ENCODE measurements around the gene SLC6A4. TPM values are rescaled to one million over a fixed set of nuclear protein-coding genes. Genes with fewer than 3 reads are reported as not detected.

SLC6A4 gene
- 1 to 10 TPM in 1 of 4 donors, under 1 TPM in 3; 0.61 to 1.1 (median 0.80) TPM for polyA plus RNA-seq (ENCODE audit: insufficient read length in 4 of 4)

DNA sequence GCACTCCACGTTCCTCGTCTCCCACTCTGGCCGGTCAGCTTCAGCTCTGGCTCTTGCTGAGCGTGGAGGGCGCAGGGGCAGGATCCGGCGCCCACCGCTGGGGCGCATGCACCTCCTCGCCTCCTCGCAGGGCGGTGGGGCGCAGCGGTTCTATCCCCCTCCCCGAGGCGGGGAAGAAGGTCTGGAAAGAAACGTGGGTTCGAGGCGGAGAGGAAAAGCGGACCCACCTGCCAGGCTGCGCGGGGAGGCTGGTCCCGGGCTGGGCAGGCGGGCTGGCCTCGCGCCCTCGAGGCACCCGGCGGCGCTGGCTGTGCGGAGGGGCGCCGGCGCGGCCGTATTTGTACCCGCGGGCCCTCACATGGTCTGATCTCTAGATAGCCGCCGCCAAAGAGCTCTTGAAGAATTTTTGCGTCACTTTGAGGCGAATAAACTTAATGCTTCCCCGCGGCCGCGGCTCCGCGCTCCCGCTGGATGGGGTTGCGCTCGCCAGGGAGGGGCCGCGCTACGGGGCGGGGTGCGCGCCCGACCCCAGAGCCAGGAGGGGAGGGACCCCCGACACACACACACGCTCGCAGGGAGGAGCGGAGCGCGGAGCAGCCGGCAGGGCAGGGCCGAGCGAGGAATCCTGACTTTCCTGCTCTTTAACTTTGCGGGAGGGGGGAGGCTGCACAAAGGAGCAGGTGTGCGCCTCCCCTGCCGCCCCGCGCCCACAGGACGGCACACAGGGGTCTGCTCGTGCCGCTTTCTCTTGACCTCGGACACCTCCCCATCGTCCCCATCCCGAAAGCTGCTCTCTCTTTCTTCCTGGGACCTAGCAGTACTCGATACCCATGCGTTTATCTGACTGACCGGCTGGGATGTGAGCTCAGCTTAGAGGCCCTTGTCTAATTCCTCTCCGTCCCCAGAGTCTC is at the start of gene SLC6A4:
Gene SLC6A4 (minus strand): TSS at position 312 of the 911 bp plus-strand sequence. CDS start 13,739 bp downstream, outside the sequence.
- DNase-seq (ENCODE audit: low read depth in 4 of 4, low spot score in 3 of 4), result no peak

DNA sequence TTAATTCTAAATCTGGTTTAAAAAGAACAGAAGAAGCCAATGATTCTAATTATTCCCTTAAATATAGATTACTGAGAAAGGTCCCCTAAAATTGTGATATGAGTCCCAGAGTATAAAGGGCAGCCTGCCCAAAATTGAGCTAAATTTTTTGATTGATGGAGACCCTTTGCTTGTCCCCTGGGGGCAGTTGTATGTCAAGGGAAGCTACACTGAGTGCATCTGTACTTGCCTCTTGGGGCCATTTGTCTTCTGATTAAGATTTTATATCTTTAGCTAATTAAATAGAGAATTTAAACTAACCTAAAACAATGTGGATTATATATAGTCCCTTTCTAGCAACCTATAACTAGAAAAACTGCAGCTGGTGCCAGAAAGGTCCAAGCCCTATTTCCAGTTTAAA is 43.7 kb upstream of the SLC6A4 start:
- no peak for DNase-seq (ENCODE audit: low read depth in 4 of 4, low spot score in 3 of 4)

DNA sequence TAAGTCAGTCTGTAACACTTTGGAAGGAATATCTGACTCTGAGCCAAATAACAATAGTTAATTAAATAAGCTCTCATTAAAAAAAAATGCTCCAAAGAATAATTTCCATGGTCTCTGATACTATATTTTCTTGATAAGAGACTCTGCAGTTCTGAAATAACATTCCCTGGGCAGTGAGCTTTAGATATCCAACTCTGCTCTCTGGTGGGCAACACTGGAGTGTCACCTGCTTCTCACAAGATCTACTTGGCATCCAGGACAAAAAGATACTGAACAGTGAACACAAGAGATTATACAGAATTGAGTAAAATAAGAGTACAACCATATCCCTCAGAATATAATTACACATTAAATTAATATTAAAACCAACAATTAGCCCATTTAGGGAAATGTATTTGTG is 42.5 kb upstream of the SLC6A4 start:
- DNase-seq (ENCODE audit: low read depth in 4 of 4, low spot score in 3 of 4), result peak in 1 of 4 donors; percentile 23

DNA sequence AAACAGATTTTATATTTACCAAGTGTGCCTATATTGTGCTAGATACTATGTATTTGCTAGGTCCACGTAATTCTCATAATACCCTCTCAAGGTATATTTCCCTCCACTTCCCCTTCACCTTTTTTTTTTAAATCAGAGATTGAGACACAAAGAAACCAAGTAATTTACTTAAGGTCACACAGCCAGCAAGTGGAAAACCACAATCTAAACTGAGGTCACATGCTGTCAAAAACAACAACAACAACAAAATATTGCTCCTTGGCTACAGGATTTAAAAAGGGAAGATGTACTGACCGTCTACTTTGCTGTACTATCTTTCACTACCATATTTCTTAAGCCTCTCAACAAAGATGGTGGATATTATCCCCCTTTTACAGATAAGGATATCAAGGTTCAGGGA is 40.4 kb upstream of the SLC6A4 start:
- no peak for DNase-seq (ENCODE audit: low read depth in 4 of 4, low spot score in 3 of 4)

DNA sequence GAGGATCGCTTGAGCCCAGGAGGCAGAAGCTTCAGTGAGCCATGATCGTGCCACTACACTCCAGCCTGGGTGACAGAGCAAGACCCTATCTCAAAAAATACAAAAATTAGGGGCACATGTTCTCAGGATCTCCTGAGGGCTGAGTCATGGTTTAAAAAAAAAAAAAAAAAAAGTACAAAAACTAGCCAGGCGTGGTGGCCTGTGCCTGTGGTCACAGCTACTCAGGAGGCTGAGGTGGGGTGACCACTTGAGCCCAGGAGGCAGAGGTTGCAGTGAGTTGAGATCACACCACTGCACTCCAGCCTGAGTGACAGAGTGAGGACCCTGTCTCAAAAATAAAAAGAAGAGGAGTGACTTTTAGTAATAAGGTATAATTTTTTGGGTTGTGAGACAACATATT is 39.4 kb upstream of the SLC6A4 start:
- no peak for DNase-seq (ENCODE audit: low read depth in 4 of 4, low spot score in 3 of 4)

DNA sequence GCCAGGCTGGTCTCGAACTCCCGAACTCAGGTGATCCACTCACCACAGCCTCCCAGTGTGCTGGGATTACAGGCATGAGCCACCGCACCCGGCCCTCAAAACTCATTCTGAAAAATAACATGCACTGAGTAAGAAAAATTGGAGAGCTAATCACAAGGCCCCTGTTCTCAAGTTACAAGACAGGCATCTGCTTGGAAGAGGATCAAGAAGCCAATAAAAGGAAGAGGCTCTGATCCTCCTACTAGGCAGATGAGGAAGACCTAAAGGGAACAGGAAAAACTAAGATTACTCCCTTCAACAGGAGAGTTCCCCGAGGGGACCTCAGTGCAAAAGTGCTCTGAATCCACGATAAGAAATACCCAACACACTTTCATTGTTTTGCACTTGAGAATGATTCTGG is 37.9 kb upstream of the SLC6A4 start:
- no peak for DNase-seq (ENCODE audit: low read depth in 4 of 4, low spot score in 3 of 4)

DNA sequence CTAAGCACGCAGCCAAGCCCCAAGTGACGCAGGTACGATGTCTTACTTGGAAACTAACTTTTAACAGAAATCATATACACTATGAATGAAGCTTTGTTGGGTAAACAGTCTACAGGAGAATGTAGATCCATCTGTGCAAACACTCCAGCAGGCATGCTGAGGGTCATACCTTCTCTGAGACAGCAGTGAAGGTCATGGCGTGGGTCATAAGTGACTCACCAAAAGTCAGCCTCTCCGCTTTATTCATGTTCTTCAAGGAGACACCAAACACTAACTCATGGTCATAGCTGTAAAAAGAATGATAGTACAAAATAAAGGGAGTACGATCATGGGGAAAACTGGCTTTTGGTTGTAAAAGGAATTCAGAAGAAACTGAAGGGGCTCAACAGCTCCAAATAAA is 35.6 kb upstream of the SLC6A4 start:
- no peak for DNase-seq (ENCODE audit: low read depth in 4 of 4, low spot score in 3 of 4)

DNA sequence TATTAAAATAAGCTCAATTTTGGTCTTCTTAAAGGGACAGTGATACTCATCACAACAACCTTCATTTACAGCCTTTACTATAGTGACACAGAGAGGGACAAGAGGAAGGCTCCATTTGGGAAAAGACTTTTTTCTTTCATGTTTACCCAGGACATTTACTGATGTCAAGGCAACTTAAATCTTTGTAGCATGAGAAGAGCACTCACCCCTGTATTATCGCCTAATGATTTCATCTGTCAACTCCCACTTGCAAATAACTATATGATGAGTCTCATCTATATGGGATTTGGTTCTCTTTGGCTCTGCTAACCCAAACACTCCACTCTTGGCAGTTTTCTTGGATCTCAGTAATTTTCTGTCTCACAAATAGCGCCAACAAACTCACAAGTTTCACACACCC is 32.1 kb upstream of the SLC6A4 start:
- no peak for DNase-seq (ENCODE audit: low read depth in 4 of 4, low spot score in 3 of 4)

DNA sequence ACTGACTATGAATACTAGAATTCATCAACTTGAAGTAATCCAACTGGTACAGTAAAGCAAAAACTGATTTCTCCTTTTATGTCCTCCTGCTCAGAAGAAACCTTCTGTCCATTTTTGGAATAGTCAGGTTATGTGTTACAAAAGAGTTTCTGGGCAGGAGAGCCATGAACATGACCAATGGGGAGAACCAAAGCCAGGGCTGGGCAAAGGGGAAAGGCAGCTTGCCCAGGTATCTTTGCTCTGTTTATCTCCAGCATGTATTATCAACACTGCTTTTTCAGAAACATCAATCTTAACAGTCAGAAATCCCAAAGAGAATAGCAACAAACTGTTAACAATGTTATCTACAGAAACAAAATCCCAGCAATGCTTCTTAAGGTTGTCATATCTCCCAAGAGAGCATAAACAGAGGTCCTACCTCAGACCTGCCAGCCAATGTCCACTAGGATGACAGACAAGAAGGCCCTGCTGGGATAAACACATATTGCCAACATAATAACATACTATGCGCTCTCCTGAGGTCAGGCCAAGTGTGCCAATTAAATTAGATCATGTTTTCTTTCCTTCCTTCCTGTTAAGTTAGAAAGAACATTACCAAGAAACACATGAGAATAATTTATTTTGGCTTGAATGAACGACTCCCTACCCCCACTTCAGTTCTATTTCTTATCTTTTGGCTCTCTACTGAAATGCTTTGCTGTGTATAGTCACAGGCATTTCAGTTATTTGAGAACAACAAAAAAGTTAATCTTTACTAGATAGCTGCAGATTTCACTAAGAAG is 28.2 kb upstream of the SLC6A4 start:
- peak in 1 of 4 donors; percentile 5 for DNase-seq (ENCODE audit: low read depth in 4 of 4, low spot score in 3 of 4)

DNA sequence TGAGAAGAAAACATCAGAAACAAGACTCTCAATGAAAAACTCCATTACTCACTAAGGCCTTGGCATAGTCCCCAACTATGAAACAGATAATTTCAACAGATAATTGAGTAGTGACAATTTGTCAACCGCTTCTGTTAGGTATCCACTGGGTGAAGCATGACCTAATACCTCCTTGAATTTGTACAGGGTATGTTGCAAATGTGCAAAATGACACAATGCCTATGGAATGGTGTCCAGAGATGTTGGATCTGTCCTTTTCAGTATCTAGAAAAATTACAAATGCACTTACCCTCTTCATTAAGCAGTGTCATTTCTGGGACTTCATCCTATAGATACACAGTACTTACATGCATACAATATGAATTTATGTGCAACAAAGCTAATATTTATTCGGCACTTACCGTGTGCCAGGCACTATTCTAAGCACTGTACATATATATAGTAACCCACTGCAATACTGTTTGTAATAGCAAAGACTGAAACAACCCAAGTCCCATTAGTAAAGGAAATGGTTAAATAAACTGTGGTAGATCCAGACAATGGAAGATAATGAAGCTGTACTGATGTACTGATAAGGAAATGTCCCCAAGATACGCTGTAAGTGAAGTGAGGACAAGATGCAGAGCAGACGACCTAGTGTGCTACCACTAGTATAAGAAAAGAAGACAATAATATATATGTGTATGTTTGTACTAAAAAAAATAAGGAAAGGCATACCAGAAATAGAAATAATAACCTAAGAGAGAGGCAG is 21.4 kb upstream of the SLC6A4 start:
- no peak for DNase-seq (ENCODE audit: low read depth in 4 of 4, low spot score in 3 of 4)

DNA sequence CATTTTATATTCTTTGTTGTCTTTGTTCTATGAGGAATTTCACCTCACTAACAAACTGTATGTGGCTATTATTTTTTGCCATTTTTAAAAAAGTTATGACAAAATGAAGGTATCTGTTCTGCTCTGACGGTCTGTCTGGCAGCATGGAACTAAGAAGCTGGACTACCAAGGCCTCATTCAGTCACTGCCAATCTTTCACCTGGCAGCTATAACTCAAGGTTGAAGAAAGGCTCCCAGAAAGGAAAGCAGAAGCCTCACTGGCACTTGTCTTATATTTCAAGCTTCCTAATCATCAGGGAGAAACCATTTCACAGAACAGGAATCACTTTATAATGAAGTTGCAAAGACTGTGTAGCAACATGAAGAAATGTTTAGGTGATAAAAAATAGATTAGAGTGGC is 18.7 kb upstream of the SLC6A4 start:
- DNase-seq (ENCODE audit: low read depth in 4 of 4, low spot score in 3 of 4), result no peak

DNA sequence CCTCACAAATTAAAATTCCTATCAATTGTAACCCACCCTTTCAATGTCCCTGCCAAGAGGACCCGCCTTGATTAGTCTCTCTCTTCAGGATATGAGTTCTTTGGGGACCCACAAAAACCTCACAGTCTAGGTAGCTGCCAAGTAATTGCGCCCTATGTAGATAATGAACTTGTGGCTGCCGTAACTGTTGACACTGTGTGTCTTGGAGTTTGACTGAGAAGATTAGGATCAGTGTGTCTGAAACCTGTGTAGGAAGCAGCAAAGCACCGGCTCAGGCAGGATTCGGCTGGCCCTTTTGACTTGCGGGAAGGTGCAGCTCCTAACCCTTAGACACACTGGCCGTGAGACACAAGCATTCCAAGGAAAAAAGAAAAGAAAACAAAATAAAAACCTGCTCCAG is 17.8 kb upstream of the SLC6A4 start:
- DNase-seq (ENCODE audit: low read depth in 4 of 4, low spot score in 3 of 4), result no peak

DNA sequence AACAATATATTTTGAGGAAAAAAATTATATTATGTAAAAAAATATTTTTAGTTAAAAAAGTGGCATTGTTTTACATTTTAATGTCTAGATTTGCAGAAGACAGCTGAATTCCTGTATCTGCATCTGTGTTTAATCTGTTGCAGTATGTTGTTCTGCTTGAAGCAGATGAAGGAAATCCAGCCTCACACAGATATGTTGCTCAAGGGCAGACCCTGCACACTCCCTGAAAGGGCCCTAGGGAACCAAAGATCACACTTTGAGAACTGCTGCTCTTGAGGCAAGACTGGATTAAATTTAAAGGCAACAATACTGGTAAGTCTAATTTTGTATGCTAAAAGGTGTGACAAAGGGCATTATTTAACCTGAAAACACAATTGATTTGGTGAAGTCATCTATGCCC is 16.4 kb upstream of the SLC6A4 start:
- DNase-seq (ENCODE audit: low read depth in 4 of 4, low spot score in 3 of 4), result no peak

DNA sequence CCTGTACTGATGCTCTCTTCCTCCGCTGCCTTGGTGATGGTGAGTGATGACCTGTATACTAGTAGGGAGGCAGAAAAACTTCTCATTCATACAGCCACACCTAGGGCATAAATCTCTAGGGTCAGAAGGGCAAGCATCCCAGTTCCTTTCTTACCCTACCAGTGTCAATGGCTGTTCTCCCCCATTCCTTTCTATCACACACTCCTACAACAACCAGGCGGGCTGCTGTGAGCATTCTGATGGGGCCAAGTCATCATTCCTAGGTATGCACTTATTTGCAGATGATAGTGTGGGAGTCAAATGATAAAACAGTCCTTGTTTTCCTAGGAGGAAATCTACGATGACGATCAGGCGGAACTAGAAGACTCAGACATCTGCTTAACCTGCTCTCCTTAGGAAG is 14.0 kb upstream of the SLC6A4 start:
- DNase-seq (ENCODE audit: low read depth in 4 of 4, low spot score in 3 of 4), result no peak

DNA sequence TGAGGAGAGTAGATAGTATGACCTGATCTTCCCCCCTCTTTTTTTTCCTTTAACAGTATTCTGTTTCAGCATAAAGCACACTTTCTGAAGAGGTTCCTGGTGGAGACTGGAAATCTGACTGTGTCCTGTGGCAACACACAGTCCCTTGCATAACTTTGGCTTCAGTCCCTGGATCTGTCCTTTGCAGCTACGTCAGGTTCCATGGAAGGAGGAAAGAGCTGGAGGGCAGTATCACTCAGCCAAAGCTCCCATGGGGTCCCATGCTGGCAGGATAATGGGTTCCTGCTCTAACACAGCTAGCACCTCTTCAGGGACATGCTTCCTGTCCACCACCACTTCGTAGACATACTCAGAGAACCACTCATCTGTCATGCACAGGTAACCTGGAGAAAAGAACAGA is 13.3 kb upstream of the SLC6A4 start:
- no peak for DNase-seq (ENCODE audit: low read depth in 4 of 4, low spot score in 3 of 4)

DNA sequence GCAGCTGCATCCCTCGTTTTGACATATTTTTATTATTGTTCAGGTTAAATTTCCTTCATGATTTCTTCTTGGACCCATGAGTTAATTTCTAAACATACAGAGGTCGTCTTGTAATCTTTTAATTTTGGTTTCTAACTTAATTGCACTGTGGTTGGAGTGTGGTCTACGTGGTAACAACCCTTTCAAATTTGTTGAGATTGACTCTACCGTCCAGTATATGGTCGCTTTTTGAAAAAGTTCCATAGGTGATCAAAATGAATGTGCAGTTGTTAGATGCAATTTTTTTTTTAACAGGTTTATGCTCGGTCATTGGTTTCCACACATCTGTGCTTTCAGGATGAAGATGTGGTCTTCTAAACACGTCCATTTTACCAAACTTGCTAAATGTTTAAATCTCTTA is 11.0 kb upstream of the SLC6A4 start:
- DNase-seq (ENCODE audit: low read depth in 4 of 4, low spot score in 3 of 4), result no peak

DNA sequence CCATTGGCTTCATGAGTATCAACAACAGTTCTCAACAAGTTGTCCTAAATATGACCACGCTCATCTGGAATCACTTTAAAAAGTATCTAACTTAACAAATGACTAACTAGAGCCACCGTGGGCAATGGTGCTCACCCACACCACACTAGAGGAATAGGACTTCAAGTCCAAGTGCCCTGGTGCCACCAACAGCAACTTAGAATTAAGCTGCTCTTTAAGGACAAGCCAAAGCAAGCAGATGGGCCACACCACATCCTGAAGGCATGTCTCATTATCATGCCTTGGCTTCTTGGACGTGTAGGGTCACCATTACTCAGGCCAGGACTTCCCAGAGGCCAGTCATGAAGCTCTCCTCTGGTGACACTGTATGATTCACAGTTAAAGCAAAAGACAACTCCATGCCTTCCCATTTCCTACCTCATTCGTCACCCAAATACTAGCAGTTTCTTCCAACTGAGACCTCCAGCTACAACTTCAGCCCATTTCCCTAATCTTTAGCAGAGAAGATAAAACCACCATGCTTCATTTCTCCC is 9.4 kb upstream of the SLC6A4 start:
- DNase-seq (ENCODE audit: low read depth in 4 of 4, low spot score in 3 of 4), result no peak

DNA sequence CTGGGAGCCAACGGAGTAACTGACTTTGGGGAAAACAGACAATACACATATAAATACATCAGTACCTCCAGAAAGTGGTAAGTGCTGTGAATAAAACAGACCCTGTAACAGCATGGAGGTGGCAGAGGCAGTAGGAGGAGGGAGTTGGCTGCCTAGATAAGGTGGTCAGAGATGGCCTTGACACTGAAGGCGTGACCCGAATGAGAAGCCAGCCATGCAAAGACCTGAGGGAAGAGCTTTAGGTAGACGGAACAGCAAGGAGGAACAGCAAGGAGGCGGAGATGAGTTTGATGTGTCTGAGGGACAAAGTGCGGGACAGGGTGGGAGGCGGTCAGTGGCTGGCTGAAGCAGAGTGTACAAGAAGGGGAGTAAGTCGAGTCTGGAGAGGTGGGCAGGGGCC is 8.1 kb upstream of the SLC6A4 start:
- DNase-seq (ENCODE audit: low read depth in 4 of 4, low spot score in 3 of 4), result no peak

DNA sequence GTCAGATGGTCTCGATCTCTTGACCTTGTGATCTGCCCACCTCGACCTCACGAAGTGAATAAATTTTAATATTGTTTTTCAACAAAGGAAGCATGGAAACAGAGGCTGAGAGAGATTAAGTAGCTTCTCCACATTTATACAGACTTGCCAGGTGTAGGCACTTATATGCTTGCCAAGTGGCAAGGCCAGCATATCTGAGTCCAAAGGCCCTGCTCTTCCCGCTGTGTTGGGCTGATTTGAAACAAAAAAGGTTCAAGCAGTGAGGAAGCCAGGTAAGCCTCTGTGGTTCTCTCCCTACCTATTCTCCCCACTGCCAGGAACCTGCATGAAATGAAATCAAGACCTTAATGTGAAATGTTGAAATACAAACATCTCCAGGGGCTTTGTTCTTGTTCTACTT is 7.5 kb upstream of the SLC6A4 start:
- no peak for DNase-seq (ENCODE audit: low read depth in 4 of 4, low spot score in 3 of 4)

DNA sequence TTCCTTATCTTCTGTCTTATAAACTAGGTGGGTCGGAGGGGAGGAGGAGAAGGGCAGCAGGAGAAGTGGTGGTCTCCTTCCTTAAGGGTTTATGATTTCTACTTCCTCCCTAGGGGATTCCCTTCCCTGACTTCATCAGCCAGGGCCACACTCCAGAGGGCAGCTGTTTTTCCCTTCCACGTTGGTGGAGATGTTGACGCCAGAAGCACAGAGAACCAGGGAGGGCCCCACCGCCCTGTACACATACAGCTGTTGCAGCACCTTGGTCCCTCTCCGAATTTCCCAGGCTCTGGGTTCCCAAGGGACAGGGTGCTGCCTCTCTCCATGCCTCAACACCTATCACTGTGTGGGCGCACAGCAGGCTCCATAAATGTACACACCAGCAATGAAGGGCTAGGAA is 5.6 kb upstream of the SLC6A4 start:
- DNase-seq (ENCODE audit: low read depth in 4 of 4, low spot score in 3 of 4), result no peak

DNA sequence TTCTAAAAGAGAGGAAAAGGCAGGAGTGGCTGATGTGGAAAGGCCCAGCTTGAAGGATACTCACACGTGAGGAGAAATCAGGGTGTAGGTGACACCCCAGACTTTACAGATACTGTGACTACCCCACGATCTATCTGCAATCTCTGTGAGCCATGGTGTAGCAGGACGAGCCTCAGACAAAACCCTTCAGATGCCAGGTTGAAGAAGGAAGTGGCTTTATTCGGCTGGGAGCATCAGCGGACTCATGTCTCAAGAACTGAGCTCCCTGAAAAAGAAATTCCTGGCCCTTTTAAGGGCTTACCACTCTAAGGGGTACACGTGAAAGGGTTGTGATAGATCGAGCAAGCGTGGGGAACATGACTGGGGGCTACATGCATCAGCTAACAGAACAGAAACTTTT is 4.7 kb upstream of the SLC6A4 start:
- no peak for DNase-seq (ENCODE audit: low read depth in 4 of 4, low spot score in 3 of 4)
